HEK293T (cell line): ENCODE results near the gene PCDHGC4.

Experiments
- ARNT ChIP-seq: fragments of 450-650 bp; IDR thresholded peaks from 2 replicates; pipeline ENCODE4 v1.6.1; 2017; ENCODE audit warnings: mild to moderate bottlenecking
- BHLHE40 ChIP-seq: fragments of 450-650 bp; IDR thresholded peaks from 2 replicates; pipeline ENCODE4 v1.6.1; 2016; ENCODE audit warnings: mild to moderate bottlenecking, moderate library complexity, borderline replicate concordance
- CTBP1 ChIP-seq: fragments of 450-650 bp; IDR thresholded peaks from 2 replicates; pipeline ENCODE4 v1.6.1; 2016; ENCODE audit warnings: borderline replicate concordance
- FOXA1 ChIP-seq: fragments of 450-650 bp; IDR thresholded peaks from 2 replicates; pipeline ENCODE4 v1.6.1; 2016; ENCODE audit warnings: mild to moderate bottlenecking
- FOXK2 ChIP-seq: fragments of 450-650 bp; IDR thresholded peaks from 2 replicates; pipeline ENCODE4 v1.6.1; 2016; ENCODE audit warnings: mild to moderate bottlenecking
- FOXM1 ChIP-seq: fragments of 450-650 bp; IDR thresholded peaks from 2 replicates; pipeline ENCODE4 v1.6.1; 2017; ENCODE audit warnings: mild to moderate bottlenecking, borderline replicate concordance
- L3MBTL2 ChIP-seq: fragments of 450-650 bp; conservative IDR thresholded peaks from 2 replicates; pipeline ENCODE4 v1.6.1; 2016; ENCODE audit warnings: mild to moderate bottlenecking
- LEF1 ChIP-seq: fragments of 450-650 bp; IDR thresholded peaks from 2 replicates; pipeline ENCODE4 v1.6.1; 2017; ENCODE audit warnings: mild to moderate bottlenecking, borderline replicate concordance
- PKNOX1 ChIP-seq: fragments of 450-650 bp; IDR thresholded peaks from 2 replicates; pipeline ENCODE4 v1.6.1; 2016
- SP1 ChIP-seq: fragments of 450-650 bp; IDR thresholded peaks from 2 replicates; pipeline ENCODE4 v1.6.1; 2017
- TARDBP ChIP-seq: fragments of 450-650 bp; IDR thresholded peaks from 2 replicates; pipeline ENCODE4 v1.6.1; 2016

GRCh38 chr5:141492168-141492885 lies 7.5 kb downstream of the PCDHGC4 start:
- TF ChIP-seq BHLHE40 (no peak), ARNT (no peak), SP1 (no peak), CTBP1 (no peak), TARDBP (no peak), FOXA1 (no peak), L3MBTL2 (no peak), FOXK2 (no peak), LEF1 (no peak), FOXM1 (no peak), PKNOX1 (no peak)
